ENCODE measurements around the gene OLIG1. TPM values are rescaled to one million over a fixed set of nuclear protein-coding genes. Genes with fewer than 3 reads are reported as not detected.

OLIG1 gene
- total RNA-seq, 1 experiment from 2014 or later = not detected

GRCh38 chr21:33058957-33059356 is 11.0 kb upstream of the OLIG1 start:
- Mint-ChIP-seq H3K4me3 (ENCODE audit: unreplicated experiment) (no peak overlapping the region), H3K27me3 (ENCODE audit: insufficient read depth, unreplicated experiment) (peaks cover 29% of the 10 kb centered on the region), H3K36me3 (ENCODE audit: insufficient read depth, unreplicated experiment) (no peaks in the 10 kb centered on the region), H3K27ac (ENCODE audit: unreplicated experiment) (no peak overlapping the region), H3K4me1 (ENCODE audit: low read depth, unreplicated experiment) (no peaks in the 10 kb centered on the region), H3K9me3 (ENCODE audit: unreplicated experiment) (no peaks in the 10 kb centered on the region)
- Histone ChIP-seq H3K36me3 (ENCODE audit: control insufficient read depth, insufficient read depth, low read length) (no peaks in the 10 kb centered on the region), H3K4me1 (no peaks in the 10 kb centered on the region), H3K9me3 (no peaks in the 10 kb centered on the region), H3K4me3 (ENCODE audit: low read depth, low read length) (no peak overlapping the region), H3K27me3 (replicated peaks; ENCODE audit: control insufficient read depth, insufficient read depth, low read length) (peaks cover 2% of the 10 kb centered on the region)
- DNase-seq = no peak
- BruUV-seq (replicated peaks) = no TSS peak
- intact Hi-C loops (cut with micrococcal nuclease; ENCODE audit: unreplicated experiment) = no loop called here
- ChIA-PET POLR2A (no interaction called here), CTCF (no interaction called here)
- TF ChIP-seq, protein P1, sequence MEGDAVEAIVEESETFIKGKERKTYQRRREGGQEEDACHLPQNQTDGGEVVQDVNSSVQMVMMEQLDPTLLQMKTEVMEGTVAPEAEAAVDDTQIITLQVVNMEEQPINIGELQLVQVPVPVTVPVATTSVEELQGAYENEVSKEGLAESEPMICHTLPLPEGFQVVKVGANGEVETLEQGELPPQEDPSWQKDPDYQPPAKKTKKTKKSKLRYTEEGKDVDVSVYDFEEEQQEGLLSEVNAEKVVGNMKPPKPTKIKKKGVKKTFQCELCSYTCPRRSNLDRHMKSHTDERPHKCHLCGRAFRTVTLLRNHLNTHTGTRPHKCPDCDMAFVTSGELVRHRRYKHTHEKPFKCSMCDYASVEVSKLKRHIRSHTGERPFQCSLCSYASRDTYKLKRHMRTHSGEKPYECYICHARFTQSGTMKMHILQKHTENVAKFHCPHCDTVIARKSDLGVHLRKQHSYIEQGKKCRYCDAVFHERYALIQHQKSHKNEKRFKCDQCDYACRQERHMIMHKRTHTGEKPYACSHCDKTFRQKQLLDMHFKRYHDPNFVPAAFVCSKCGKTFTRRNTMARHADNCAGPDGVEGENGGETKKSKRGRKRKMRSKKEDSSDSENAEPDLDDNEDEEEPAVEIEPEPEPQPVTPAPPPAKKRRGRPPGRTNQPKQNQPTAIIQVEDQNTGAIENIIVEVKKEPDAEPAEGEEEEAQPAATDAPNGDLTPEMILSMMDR (IDR thresholded peaks at IDR 0.05; ENCODE audit: insufficient read depth in 1 of 2, low read depth in 1 of 2, low read length in 1 of 2, severe bottlenecking in 1 of 2, unreplicated experiment in 1 of 2) = no peak

- no TSS peak for BruUV-seq (replicated peaks)
- H3K9me3 Mint-ChIP-seq (ENCODE audit: unreplicated experiment) = no peaks in the 10 kb centered on the region
- H3K27ac Mint-ChIP-seq (ENCODE audit: unreplicated experiment) = no peak overlapping the region
- peaks cover 30% of the 10 kb centered on the region for H3K27me3 Mint-ChIP-seq (ENCODE audit: insufficient read depth, unreplicated experiment)
- no peaks in the 10 kb centered on the region for H3K4me1 ChIP-seq
- DNase-seq = no peak
- no peak overlapping the region for H3K4me3 ChIP-seq (ENCODE audit: low read depth, low read length)
- no peaks in the 10 kb centered on the region for H3K36me3 Mint-ChIP-seq (ENCODE audit: insufficient read depth, unreplicated experiment)
- POLR2A ChIA-PET = no interaction called here
- H3K36me3 ChIP-seq (ENCODE audit: control insufficient read depth, insufficient read depth, low read length) = no peaks in the 10 kb centered on the region
- no peaks in the 10 kb centered on the region for H3K9me3 ChIP-seq
- CTCF ChIA-PET = no interaction called here
- no peaks in the 10 kb centered on the region for H3K4me1 Mint-ChIP-seq (ENCODE audit: low read depth, unreplicated experiment)
- intact Hi-C loops (cut with micrococcal nuclease; ENCODE audit: unreplicated experiment) = no loop called here
- H3K4me3 Mint-ChIP-seq (ENCODE audit: unreplicated experiment) = no peak overlapping the region
- TF ChIP-seq, protein P1 (IDR thresholded peaks at IDR 0.05; ENCODE audit: insufficient read depth in 1 of 2, low read depth in 1 of 2, low read length in 1 of 2, severe bottlenecking in 1 of 2, unreplicated experiment in 1 of 2) = no peak
- peaks cover 2% of the 10 kb centered on the region for H3K27me3 ChIP-seq (replicated peaks; ENCODE audit: control insufficient read depth, insufficient read depth, low read length)
Measured at GRCh38 chr21:33059380-33059841, 10.5 kb upstream of the OLIG1 start.

DNA sequence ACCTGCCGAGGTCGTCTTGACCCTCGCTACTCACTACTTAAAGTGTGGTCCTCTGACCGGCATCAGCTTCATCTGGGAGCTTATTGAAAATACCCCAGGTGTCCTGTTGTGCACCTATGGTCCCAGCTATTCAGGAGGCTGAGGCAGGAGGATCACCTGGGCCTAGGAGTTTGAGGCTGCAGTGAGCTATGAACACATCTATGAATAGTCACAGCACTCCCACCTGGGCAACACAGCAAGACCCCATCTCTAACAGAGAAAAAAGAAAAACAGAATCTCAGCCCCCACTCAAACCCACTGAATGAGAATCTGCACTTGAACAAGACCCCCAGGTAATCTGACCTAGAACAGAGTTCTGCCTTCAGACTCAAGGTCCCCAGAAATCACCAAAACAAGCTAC is 8.7 kb upstream of the OLIG1 start:
- ChIA-PET POLR2A (no interaction called here), CTCF (no interaction called here)
- Mint-ChIP-seq H3K27me3 (ENCODE audit: insufficient read depth, unreplicated experiment) (peaks cover 30% of the 10 kb centered on the region), H3K4me1 (ENCODE audit: low read depth, unreplicated experiment) (no peaks in the 10 kb centered on the region), H3K4me3 (ENCODE audit: unreplicated experiment) (no peak overlapping the region), H3K9me3 (ENCODE audit: unreplicated experiment) (no peaks in the 10 kb centered on the region), H3K36me3 (ENCODE audit: insufficient read depth, unreplicated experiment) (no peaks in the 10 kb centered on the region), H3K27ac (ENCODE audit: unreplicated experiment) (no peak overlapping the region)
- no TSS peak for BruUV-seq (replicated peaks)
- Histone ChIP-seq H3K9me3 (no peaks in the 10 kb centered on the region), H3K27me3 (replicated peaks; ENCODE audit: control insufficient read depth, insufficient read depth, low read length) (peaks cover 2% of the 10 kb centered on the region), H3K4me3 (ENCODE audit: low read depth, low read length) (no peak overlapping the region), H3K4me1 (no peaks in the 10 kb centered on the region), H3K36me3 (ENCODE audit: control insufficient read depth, insufficient read depth, low read length) (no peaks in the 10 kb centered on the region)
- TF ChIP-seq, protein P1 (IDR thresholded peaks at IDR 0.05; ENCODE audit: insufficient read depth in 1 of 2, low read depth in 1 of 2, low read length in 1 of 2, severe bottlenecking in 1 of 2, unreplicated experiment in 1 of 2) = no peak
- intact Hi-C loops (cut with micrococcal nuclease; ENCODE audit: unreplicated experiment) = no loop called here
- no peak for DNase-seq
